ENCODE results near the gene IGLL1. TPM values are rescaled to one million over a fixed set of nuclear protein-coding genes. Genes with fewer than 3 reads are reported as not detected.
"Not testable (repeated sequence)": the region's sequence is repeated elsewhere in the genome, so short reads cannot be mapped to it uniquely, and the experiment has no call there.

IGLL1 gene
- polyA plus RNA-seq = not detected

DNA sequence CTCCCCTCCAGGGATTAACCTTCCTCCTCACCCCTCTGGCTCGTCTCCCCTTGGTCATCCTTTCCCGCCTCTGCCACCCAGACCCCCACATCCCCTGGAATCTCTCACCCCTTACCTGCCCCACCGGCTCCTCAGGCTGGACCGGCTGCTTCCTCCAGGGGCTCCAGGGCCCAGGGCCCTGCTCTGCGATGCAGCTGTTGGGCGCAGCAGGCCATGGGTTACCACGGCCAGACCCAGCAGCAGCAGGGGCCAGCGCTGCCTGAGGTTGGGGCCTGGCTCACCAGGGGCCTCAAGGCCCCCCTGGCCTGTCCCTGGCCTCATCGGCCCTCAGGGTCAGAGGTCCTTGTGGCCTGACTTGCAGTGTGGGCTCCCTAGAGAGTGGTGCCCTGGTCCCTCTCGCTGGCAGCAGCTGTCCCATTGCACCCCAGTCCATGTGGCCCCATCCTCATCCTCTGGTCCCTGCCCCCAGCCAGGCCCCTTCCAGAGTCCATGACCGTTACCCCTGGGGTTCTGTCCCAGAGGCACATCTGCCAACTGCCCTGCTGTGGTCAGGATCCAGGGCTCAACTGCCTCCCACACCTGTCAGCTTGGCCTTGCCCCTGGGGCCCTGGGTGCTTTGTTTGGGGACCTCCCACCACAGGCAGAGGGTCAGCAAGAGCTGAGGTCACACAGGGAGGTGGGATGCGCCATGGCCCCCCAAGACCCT is at the start of gene IGLL1:
Gene IGLL1 (minus strand): TSS at position 421 of the 706 bp plus-strand sequence. CDS start 100 bp downstream, at position 321.
- H3K4me3 Mint-ChIP-seq = no peak within 1 kb of the TSS
- no peak for DNase-seq
- H3K4me1 Mint-ChIP-seq = no peaks in the 10 kb centered on the region
- H3K27me3 Mint-ChIP-seq (ENCODE audit: low read depth in 3 of 3) = peaks cover 2 to 6% (median 4%) of the 10 kb centered on the region in 3 donors
- H3K9me3 Mint-ChIP-seq = no peaks in the 10 kb centered on the region
- H3K36me3 Mint-ChIP-seq = no peaks in the 10 kb centered on the region
- no peak within 1 kb of the TSS for H3K27ac Mint-ChIP-seq

DNA sequence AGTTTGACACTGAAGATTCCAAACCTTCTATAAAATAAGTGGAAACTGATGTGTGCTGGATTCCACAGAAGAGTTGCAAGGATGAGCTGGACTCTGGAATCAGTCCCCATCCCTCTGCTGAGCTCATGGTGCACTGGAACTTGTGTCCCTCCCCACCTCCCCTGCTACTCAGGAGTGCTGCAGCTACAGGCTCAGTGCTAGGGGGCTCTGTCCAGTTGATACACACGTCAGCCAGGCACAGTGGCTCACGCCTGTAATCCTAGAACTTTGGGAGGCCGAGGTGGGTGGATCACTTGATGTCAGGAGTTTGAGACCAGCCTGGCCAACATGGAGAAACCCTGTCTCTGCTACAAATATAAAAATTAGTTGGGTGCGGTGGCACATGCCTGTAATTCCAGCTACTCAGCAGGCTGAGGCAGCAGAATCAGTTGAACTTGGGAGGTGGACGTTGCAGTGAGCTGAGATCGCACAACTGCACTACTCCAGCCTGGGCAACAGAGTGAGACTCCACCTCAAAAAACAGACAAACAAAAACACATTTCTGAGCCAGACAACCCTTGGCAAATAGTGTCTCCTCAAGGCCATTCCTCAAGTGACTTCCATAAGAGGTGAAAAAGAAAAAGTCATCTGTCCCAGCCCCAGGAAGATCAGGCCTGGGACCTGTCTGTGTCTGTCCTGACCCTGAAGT is 48.1 kb upstream of the IGLL1 start:
- not testable (repeated sequence) for H3K4me1 Mint-ChIP-seq; H3K27me3 Mint-ChIP-seq (ENCODE audit: low read depth in 3 of 3); DNase-seq; H3K4me3 Mint-ChIP-seq; H3K9me3 Mint-ChIP-seq
- peak overlapping the region in 1 of 6 donors; percentile 46 for H3K27ac Mint-ChIP-seq
- H3K36me3 Mint-ChIP-seq = peaks cover 3 to 15% (median 6%) of the 10 kb centered on the region in 3 donors

GRCh38 chr22:23627401-23628055 is 47.4 kb upstream of the IGLL1 start:
- Mint-ChIP-seq H3K27ac (peak overlapping the region in 3 of 6 donors; percentile 1 to 62 (median 11)), H3K36me3 (peaks cover 3 to 15% (median 6%) of the 10 kb centered on the region in 3 donors)
- H3K27me3 Mint-ChIP-seq (ENCODE audit: low read depth in 3 of 3); H3K9me3 Mint-ChIP-seq; H3K4me3 Mint-ChIP-seq; H3K4me1 Mint-ChIP-seq: not testable (repeated sequence)
- peak; percentile 45 to 59 (median 50) for DNase-seq

GRCh38 chr22:23626286-23626975 is 46.3 kb upstream of the IGLL1 start:
- Mint-ChIP-seq H3K27me3 (ENCODE audit: low read depth in 3 of 3) (peaks cover 0 to 2% (median 0%) of the 10 kb centered on the region in 3 donors), H3K4me1 (peaks cover 0 to 5% of the 10 kb centered on the region in 2 donors), H3K9me3 (no peaks in the 10 kb centered on the region), H3K4me3 (no peak overlapping the region), H3K27ac (no peak overlapping the region), H3K36me3 (peaks cover 3 to 18% (median 11%) of the 10 kb centered on the region in 3 donors)
- DNase-seq = no peak

GRCh38 chr22:23622634-23623033 is 42.5 kb upstream of the IGLL1 start:
- Mint-ChIP-seq H3K4me3 (no peak overlapping the region), H3K4me1 (peaks cover 0 to 5% of the 10 kb centered on the region in 2 donors), H3K36me3 (peaks cover 4 to 22% (median 19%) of the 10 kb centered on the region in 3 donors), H3K27ac (no peak overlapping the region), H3K27me3 (ENCODE audit: low read depth in 3 of 3) (peaks cover 0 to 2% (median 0%) of the 10 kb centered on the region in 3 donors), H3K9me3 (no peaks in the 10 kb centered on the region)
- no peak for DNase-seq

DNA sequence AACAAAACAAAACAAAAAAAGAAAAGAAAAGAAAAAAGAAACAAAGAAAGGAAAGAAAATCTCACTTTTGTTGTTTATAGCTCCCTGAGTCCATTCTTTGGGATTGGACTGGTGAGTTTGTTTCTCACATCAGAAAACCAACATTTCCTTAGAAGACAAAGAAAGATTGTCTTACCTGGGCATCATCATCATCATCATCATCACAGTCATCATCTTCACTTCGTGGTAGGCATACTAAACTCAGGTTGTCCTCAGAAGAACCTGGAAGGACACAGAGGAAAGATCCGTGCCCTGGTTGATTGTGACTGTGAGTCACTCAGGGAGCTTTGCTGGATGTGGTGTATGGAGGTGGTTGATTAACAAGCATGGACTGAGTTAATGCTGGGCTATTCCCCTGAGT is 41.8 kb upstream of the IGLL1 start:
- H3K9me3 Mint-ChIP-seq; H3K27ac Mint-ChIP-seq; H3K4me3 Mint-ChIP-seq; H3K27me3 Mint-ChIP-seq (ENCODE audit: low read depth in 3 of 3); DNase-seq; H3K4me1 Mint-ChIP-seq: not testable (repeated sequence)
- H3K36me3 Mint-ChIP-seq = peaks cover 7 to 29% (median 23%) of the 10 kb centered on the region in 3 donors

- H3K36me3 Mint-ChIP-seq = peaks cover 7 to 33% (median 28%) of the 10 kb centered on the region in 3 donors
- no peaks in the 10 kb centered on the region for H3K9me3 Mint-ChIP-seq
Measured at GRCh38 chr22:23621082-23621780, 41.1 kb upstream of the IGLL1 start.

GRCh38 chr22:23613193-23613972 is 33.3 kb upstream of the IGLL1 start:
- DNase-seq = no peak
- Mint-ChIP-seq H3K9me3 (no peaks in the 10 kb centered on the region), H3K27me3 (ENCODE audit: low read depth in 3 of 3) (peaks cover 0 to 2% (median 0%) of the 10 kb centered on the region in 3 donors), H3K4me3 (no peak overlapping the region), H3K4me1 (peaks cover 1 to 10% of the 10 kb centered on the region in 2 donors), H3K27ac (no peak overlapping the region), H3K36me3 (peaks cover 4 to 33% (median 26%) of the 10 kb centered on the region in 3 donors)

More at GRCh38 chr22:23621082-23621780, 41.1 kb upstream of the IGLL1 start:
- no peaks in the 10 kb centered on the region for H3K4me1 Mint-ChIP-seq
- H3K27ac Mint-ChIP-seq = no peak overlapping the region
- no peak for DNase-seq
- peaks cover 0 to 2% (median 0%) of the 10 kb centered on the region in 3 donors for H3K27me3 Mint-ChIP-seq (ENCODE audit: low read depth in 3 of 3)
- no peak overlapping the region for H3K4me3 Mint-ChIP-seq

DNA sequence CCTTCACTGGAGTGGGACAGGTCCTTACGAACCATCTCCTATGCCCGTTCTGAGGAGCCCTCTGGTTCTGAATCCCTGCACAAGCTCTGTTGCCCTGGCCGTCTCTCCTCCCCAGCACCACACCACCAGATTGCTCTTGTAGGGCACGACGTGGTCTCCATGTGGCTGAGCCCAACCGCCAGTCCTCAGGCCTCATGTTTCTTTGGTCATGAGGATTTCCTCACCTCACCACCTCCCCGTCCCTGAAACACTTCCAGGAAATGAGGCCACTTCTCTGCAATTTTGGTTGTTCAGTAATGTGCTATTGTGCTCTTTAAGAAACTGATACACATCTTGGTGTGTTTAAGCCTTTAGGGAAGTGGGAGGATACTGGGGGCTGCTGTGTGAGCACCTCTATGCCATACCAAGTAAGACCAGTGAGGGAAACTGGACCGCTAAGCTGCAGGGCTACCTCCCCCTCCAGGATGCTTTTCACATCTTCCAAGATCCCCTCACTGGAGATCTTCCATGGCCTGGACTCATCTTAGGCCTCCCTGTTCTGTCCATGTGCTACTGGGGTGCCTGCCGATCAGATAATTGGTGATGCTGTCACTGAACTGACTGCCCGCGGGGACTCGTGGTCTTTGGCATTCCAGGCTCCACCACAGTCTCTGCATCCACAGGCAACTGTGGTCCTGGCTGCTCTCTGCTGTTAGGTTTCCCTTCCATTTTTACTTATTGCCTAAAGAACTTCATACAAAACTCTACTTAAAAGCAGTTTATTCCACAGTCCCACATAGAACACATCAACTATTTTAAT is 30.1 kb upstream of the IGLL1 start:
- Mint-ChIP-seq H3K27me3 (ENCODE audit: low read depth in 3 of 3) (peaks cover 0 to 2% (median 1%) of the 10 kb centered on the region in 3 donors), H3K27ac (peak overlapping the region in 2 of 6 donors; percentile 25 to 46), H3K9me3 (no peaks in the 10 kb centered on the region), H3K4me3 (no peak overlapping the region), H3K36me3 (peaks cover 0 to 14% (median 12%) of the 10 kb centered on the region in 3 donors), H3K4me1 (peaks cover 1 to 10% of the 10 kb centered on the region in 2 donors)
- DNase-seq = no peak

DNA sequence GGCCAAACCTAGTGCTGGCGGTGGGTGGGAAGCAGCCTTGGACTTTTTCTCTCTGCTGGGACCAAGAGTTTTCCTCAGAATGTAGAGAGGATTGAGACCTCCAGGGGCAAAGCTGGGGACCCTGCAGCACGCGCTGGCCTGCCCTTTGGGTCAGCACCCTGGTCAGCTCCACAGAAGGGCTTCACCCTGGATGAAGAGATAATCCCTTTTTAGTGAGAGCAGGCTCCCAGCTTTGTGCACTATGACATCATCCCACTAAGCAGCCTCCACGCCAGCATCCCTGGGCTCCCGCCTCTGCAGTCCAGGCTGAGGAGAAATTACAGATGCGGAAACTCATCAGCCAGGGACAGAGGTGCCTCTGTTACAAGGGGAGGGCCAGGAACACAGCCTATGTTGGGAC is 28.5 kb upstream of the IGLL1 start:
- Mint-ChIP-seq H3K36me3 (peaks cover 0 to 7% (median 5%) of the 10 kb centered on the region in 3 donors), H3K4me1 (peaks cover 1 to 10% of the 10 kb centered on the region in 2 donors), H3K4me3 (no peak overlapping the region), H3K27me3 (ENCODE audit: low read depth in 3 of 3) (peaks cover 0 to 2% (median 1%) of the 10 kb centered on the region in 3 donors), H3K9me3 (no peaks in the 10 kb centered on the region), H3K27ac (no peak overlapping the region)
- no peak for DNase-seq

DNA sequence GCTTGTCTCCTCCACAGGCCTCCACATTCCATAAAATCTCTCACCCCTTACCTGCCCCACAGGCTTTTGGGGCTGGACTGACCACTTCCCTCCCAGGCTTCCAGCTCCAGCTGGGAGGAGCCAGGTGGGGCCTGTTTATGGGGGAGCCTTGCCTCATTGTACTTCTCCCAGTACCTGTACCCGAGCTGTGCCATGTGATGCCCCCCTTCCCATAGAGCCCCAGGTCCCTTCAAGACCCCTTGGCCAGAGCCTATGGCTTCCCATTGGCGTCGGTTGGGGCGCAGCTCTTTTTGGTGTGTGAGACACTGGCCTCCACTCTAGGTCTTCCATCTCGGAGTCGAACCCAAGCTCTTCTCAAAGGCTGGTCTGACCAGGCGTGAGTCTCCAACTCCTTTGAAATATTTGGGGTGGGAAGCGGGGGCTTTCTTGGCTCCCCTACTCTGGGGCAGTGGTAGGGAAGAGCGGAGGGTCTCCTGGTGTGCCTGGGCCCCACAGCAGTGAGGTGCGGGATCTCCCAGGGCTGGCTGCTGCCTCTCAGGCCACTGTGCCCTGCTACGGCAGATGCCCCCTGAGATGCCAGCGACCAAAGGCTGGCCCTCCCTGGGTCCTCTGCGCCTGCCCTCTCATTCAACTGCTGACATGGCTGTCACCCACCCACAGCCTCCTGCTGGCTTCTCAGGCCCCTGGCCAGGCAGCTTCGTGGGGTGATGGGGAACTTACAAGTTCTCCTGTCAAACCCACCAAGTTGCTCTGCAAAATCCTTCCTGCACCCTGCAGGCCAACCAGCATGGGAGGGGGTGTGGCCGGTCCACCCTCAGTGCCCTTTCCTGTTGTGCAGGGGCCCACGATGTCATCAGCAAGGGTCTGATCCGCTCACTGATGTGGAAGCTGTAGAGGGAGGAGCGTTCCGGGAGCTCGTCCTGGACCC is 26.4 kb upstream of the IGLL1 start:
- Mint-ChIP-seq H3K27me3 (ENCODE audit: low read depth in 3 of 3) (peaks cover 0 to 1% (median 0%) of the 10 kb centered on the region in 3 donors), H3K36me3 (no peaks in the 10 kb centered on the region), H3K4me3 (no peak overlapping the region), H3K4me1 (peaks cover 1 to 10% of the 10 kb centered on the region in 2 donors), H3K27ac (no peak overlapping the region), H3K9me3 (no peaks in the 10 kb centered on the region)
- no peak for DNase-seq
